ENCODE measurements around the gene KCTD1. TPM values are rescaled to one million over a fixed set of nuclear protein-coding genes. Genes with fewer than 3 reads are reported as not detected.

The KCTD1 gene
- polyA plus RNA-seq, 1 donor from 2014 or later: 32.0 TPM

- Histone ChIP-seq H3K79me2 (replicated peaks; ENCODE audit: insufficient read depth, low read length) (no peaks in the 10 kb centered on the region), H3K36me3 (ENCODE audit: insufficient read depth, low read length) (no peaks in the 10 kb centered on the region), H3K9me2 (ENCODE audit: insufficient read depth, low read length) (no peaks in the 10 kb centered on the region), H3K4me3 (ENCODE audit: low read length) (no peak overlapping the region), H3K27ac (ENCODE audit: low read length) (no peak overlapping the region), H3K4me2 (ENCODE audit: low read length) (no peak overlapping the region), H2AFZ (ENCODE audit: low read depth, low read length) (no peak overlapping the region), H3K9me3 (ENCODE audit: low read length) (no peaks in the 10 kb centered on the region), H4K20me1 (ENCODE audit: insufficient read depth) (no peaks in the 10 kb centered on the region), H3K27me3 (ENCODE audit: insufficient read depth, low read depth, low read length) (no peaks in the 10 kb centered on the region), H3K9ac (ENCODE audit: low read length) (no peak overlapping the region), H3F3A (ENCODE audit: insufficient read depth, low read length, poor library complexity, severe bottlenecking) (no peaks in the 10 kb centered on the region)
- TF ChIP-seq TAF1 (IDR thresholded peaks at IDR 0.05; ENCODE audit: low read depth) (no peak), RAD21 (conservative IDR thresholded peaks at IDR 0.05) (no peak), REST (IDR thresholded peaks at IDR 0.05; ENCODE audit: borderline replicate concordance) (no peak), SMC3 (conservative IDR thresholded peaks at IDR 0.05; ENCODE audit: poor library complexity) (no peak), POLR2AphosphoS5 (IDR thresholded peaks at IDR 0.05) (no peak), EP300 (conservative IDR thresholded peaks at IDR 0.05; ENCODE audit: poor library complexity, severe bottlenecking) (no peak), CTCF (IDR thresholded peaks at IDR 0.05; ENCODE audit: poor library complexity, severe bottlenecking) (no peak), EZH2 (IDR thresholded peaks at IDR 0.05; ENCODE audit: borderline replicate concordance, insufficient read depth, low read length, poor library complexity, severe bottlenecking) (no peak), MXI1 (conservative IDR thresholded peaks at IDR 0.05; ENCODE audit: poor library complexity, severe bottlenecking) (no peak)
These were observed 18.7 kb upstream of the KCTD1 start for GRCh38 chr18:26566874-26567555.

DNA sequence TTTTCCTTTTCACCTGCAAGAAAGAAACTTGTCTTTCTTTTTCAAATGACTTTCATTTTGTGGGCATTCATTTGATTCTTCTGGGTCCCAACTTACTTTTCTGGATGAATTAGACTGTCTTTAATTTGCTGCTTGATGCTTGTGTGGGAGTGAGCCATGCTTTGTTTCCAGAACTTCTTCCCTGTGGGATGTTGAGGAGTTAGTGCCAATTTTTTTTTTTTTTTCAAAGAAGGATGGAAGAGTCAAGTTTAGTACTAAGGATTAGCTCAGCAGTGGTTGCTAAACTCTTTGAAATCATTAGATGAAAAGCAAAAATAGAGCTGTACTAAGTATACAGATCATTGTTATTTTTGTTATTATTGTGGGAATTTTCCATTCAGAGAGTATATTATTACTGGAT lies 17.2 kb upstream of the KCTD1 start:
- Histone ChIP-seq H3K79me2 (replicated peaks; ENCODE audit: insufficient read depth, low read length) (no peaks in the 10 kb centered on the region), H3K4me2 (ENCODE audit: low read length) (no peak overlapping the region), H2AFZ (ENCODE audit: low read depth, low read length) (no peak overlapping the region), H4K20me1 (ENCODE audit: insufficient read depth) (no peaks in the 10 kb centered on the region), H3K9ac (ENCODE audit: low read length) (no peak overlapping the region), H3K4me3 (ENCODE audit: low read length) (no peak overlapping the region), H3K36me3 (ENCODE audit: insufficient read depth, low read length) (no peaks in the 10 kb centered on the region), H3K27me3 (ENCODE audit: insufficient read depth, low read depth, low read length) (no peaks in the 10 kb centered on the region), H3K9me2 (ENCODE audit: insufficient read depth, low read length) (no peaks in the 10 kb centered on the region), H3K27ac (ENCODE audit: low read length) (no peak overlapping the region), H3K9me3 (ENCODE audit: low read length) (no peaks in the 10 kb centered on the region), H3F3A (ENCODE audit: insufficient read depth, low read length, poor library complexity, severe bottlenecking) (no peaks in the 10 kb centered on the region)
- TF ChIP-seq REST (IDR thresholded peaks at IDR 0.05; ENCODE audit: borderline replicate concordance): no peak
- TF ChIP-seq POLR2AphosphoS5 (IDR thresholded peaks at IDR 0.05): no peak
- no peak for TF ChIP-seq SMC3 (conservative IDR thresholded peaks at IDR 0.05; ENCODE audit: poor library complexity)
- no peak for TF ChIP-seq CTCF (IDR thresholded peaks at IDR 0.05; ENCODE audit: poor library complexity, severe bottlenecking)
- TF ChIP-seq MXI1 (conservative IDR thresholded peaks at IDR 0.05; ENCODE audit: poor library complexity, severe bottlenecking): no peak
- no peak for TF ChIP-seq RAD21 (conservative IDR thresholded peaks at IDR 0.05)
- TF ChIP-seq EZH2 (IDR thresholded peaks at IDR 0.05; ENCODE audit: borderline replicate concordance, insufficient read depth, low read length, poor library complexity, severe bottlenecking): no peak
- no peak for TF ChIP-seq EP300 (conservative IDR thresholded peaks at IDR 0.05; ENCODE audit: poor library complexity, severe bottlenecking)
- TF ChIP-seq TAF1 (IDR thresholded peaks at IDR 0.05; ENCODE audit: low read depth): no peak
